Endometrial microvascular endothelial cells (primary cell): ENCODE measurements around the gene ACOXL. TPM values are rescaled to one million over a fixed set of nuclear protein-coding genes. Genes with fewer than 3 reads are reported as not detected.

ENCODE experiments used
- in situ Hi-C: cut with HindIII; loops from 2 replicates; pipeline ENCODE4 v1.10.0; 2017; ENCODE audit warnings: low sequenced_read_pairs, low pct_unique_long_range_greater_than_20kb; ENCODE audit errors: inconsistent ontology term
- total RNA-seq: library from RNA; depleted of rRNA; stranded (reverse); fragments of >200 nt; gene quantifications from one replicate; pipeline ENCODE4 v1.2.3, GENCODE V29; 2015; ENCODE audit errors: inconsistent ontology term

ACOXL gene
- total RNA-seq, 1 donor from 2014 or later, result not detected

- in situ Hi-C loops, result no loop called here
Observed at GRCh38 chr2:111166115-111166514, 433.7 kb downstream of the ACOXL start.

- in situ Hi-C loops, result no loop called here
Observed at GRCh38 chr2:111167076-111167862, 434.9 kb downstream of the ACOXL start.

DNA sequence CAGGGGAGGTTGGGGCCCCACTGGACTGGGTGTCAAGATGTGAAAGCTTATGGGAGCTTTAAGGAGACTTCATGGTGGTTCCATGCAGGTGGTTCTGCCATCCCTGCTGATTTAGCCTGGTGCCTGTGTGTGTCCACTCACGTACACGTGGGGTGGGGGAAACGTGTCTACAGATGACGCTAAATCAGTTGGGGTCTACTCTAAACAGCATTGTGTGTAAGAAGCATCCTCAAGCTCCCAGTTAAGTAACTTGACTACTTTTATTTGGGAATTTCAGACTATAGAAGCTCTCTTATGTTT is 435.4 kb downstream of the ACOXL start:
- in situ Hi-C loops, result no loop called here

Other genes starting within 250 kb of the ACOXL start
- 19.9 TPM for gene RGPD6, start 155.4 kb upstream of the ACOXL start, total RNA-seq
- 58.0 TPM for gene BUB1, start 54.5 kb upstream of the ACOXL start, total RNA-seq